Endodermal cell (in vitro differentiated cells): ENCODE measurements around the gene KIF1A. TPM values are rescaled to one million over a fixed set of nuclear protein-coding genes. Genes with fewer than 3 reads are reported as not detected.

ENCODE experiments used
- DNase-seq: peaks from one replicate; pipeline ENCODE4 v3.0.0-alpha.2; 2017
- H3K27ac ChIP-seq: 2 replicates; pipeline ENCODE4 v1.5.1; 2013; ENCODE audit warnings: mild to moderate bottlenecking, low read depth, low read length, moderate library complexity
- H3K27me3 ChIP-seq: 2 replicates; pipeline ENCODE4 v1.6.1; 2013; ENCODE audit warnings: mild to moderate bottlenecking, low read length, moderate library complexity; ENCODE audit not compliant: insufficient read depth, control insufficient read depth, poor library complexity, severe bottlenecking
- H3K36me3 ChIP-seq: 2 replicates; pipeline ENCODE4 v1.7.0; 2013; ENCODE audit warnings: mild to moderate bottlenecking, low read length, moderate library complexity; ENCODE audit not compliant: control insufficient read depth, insufficient read depth
- H3K4me1 ChIP-seq: one replicate; pipeline ENCODE4 v1.7.0; 2013; ENCODE audit warnings: low read length; ENCODE audit not compliant: control insufficient read depth, insufficient read depth
- H3K4me3 ChIP-seq: 2 replicates; pipeline ENCODE4 v1.5.1; 2013; ENCODE audit warnings: mild to moderate bottlenecking, low read length, moderate library complexity
- H3K9ac ChIP-seq: 2 replicates; pipeline ENCODE4 v1.6.1; 2013; ENCODE audit warnings: mild to moderate bottlenecking, low read length, moderate library complexity; ENCODE audit not compliant: poor library complexity, severe bottlenecking; ENCODE audit errors: extremely low read depth
- H3K9me3 ChIP-seq: 2 replicates; pipeline ENCODE4 v1.6.1; 2013; ENCODE audit warnings: mild to moderate bottlenecking, low read length, moderate library complexity; ENCODE audit not compliant: control insufficient read depth
- H3K27ac Mint-ChIP-seq: 2 replicates; pipeline ENCODE4 v1.8.0; 2020; ENCODE audit warnings: mixed read lengths
- H3K27me3 Mint-ChIP-seq: 2 replicates; pipeline ENCODE4 v1.8.0; 2021; ENCODE audit warnings: mild to moderate bottlenecking, mixed read lengths; ENCODE audit not compliant: insufficient read depth
- H3K36me3 Mint-ChIP-seq: 2 replicates; pipeline ENCODE4 v1.8.0; 2020; ENCODE audit warnings: low read depth, mixed read lengths
- H3K4me1 Mint-ChIP-seq: 2 replicates; pipeline ENCODE4 v1.8.0; 2020; ENCODE audit warnings: mixed read lengths
- H3K4me3 Mint-ChIP-seq: 2 replicates; pipeline ENCODE4 v1.8.0; 2020; ENCODE audit warnings: mild to moderate bottlenecking, moderate library complexity, mixed read lengths
- H3K9me3 Mint-ChIP-seq: 2 replicates; pipeline ENCODE4 v1.8.0; 2020; ENCODE audit warnings: mild to moderate bottlenecking, mixed read lengths
- WGBS, 2 experiments: methylation state at CpG; one replicate each; pipeline versions ENCODE4 v1.1.5 to v1.1.7; 2013; ENCODE audit warnings: missing lambda C conversion rate in 2 of 2, mixed read lengths in 1 of 2; ENCODE audit not compliant: insufficient coverage in 1 of 2, insufficient read length in 1 of 2; 5-methylcytosine and 5-hydroxymethylcytosine counted together
- total RNA-seq, 2 donors: library from RNA; stranded (reverse); fragmentation: NEBNext Ultra II Directional in 1 of 2; extraction: Animal tissue kit (Norgen Biotek cat#: 25700) in 1 of 2; gene quantifications; 2 replicates in 1 of 2; 3 replicates in 1 of 2; pipeline ENCODE4 v1.2.1, GENCODE V29; 2021
- TF ChIP-seq, protein P1 (sequence below): fragments of 200-600 bp; sonication (generic); conservative IDR thresholded peaks from 2 replicates; pipeline ENCODE4 v1.5.0; 2021; ENCODE audit warnings: antibody characterized with exemption, mild to moderate bottlenecking

The KIF1A gene
- total RNA-seq, 2 donors from 2014 or later = 58.8 to 83.1 TPM

GRCh38 chr2:240777456-240778212 lies 42.4 kb downstream of the KIF1A start:
- Histone ChIP-seq H3K4me1 (no peaks in the 10 kb centered on the region), H3K27me3 (no peaks in the 10 kb centered on the region), H3K9ac (no peak overlapping the region), H3K36me3 (peaks cover 7% of the 10 kb centered on the region), H3K4me3 (no peak overlapping the region), H3K9me3 (no peaks in the 10 kb centered on the region), H3K27ac (peak overlapping the region; percentile 32)
- 91 to 92% methylated on average over 41 to 49 of the region's 49 CpGs for WGBS, 2 experiments
- TF ChIP-seq, protein P1, sequence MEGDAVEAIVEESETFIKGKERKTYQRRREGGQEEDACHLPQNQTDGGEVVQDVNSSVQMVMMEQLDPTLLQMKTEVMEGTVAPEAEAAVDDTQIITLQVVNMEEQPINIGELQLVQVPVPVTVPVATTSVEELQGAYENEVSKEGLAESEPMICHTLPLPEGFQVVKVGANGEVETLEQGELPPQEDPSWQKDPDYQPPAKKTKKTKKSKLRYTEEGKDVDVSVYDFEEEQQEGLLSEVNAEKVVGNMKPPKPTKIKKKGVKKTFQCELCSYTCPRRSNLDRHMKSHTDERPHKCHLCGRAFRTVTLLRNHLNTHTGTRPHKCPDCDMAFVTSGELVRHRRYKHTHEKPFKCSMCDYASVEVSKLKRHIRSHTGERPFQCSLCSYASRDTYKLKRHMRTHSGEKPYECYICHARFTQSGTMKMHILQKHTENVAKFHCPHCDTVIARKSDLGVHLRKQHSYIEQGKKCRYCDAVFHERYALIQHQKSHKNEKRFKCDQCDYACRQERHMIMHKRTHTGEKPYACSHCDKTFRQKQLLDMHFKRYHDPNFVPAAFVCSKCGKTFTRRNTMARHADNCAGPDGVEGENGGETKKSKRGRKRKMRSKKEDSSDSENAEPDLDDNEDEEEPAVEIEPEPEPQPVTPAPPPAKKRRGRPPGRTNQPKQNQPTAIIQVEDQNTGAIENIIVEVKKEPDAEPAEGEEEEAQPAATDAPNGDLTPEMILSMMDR = no peak
- H3K4me3 Mint-ChIP-seq = no peak overlapping the region
- H3K9me3 Mint-ChIP-seq = no peaks in the 10 kb centered on the region
- no peak for DNase-seq
- no peaks in the 10 kb centered on the region for H3K27me3 Mint-ChIP-seq
- H3K4me1 Mint-ChIP-seq = no peaks in the 10 kb centered on the region
- H3K27ac Mint-ChIP-seq = no peak overlapping the region
- peaks cover 1% of the 10 kb centered on the region for H3K36me3 Mint-ChIP-seq

DNA sequence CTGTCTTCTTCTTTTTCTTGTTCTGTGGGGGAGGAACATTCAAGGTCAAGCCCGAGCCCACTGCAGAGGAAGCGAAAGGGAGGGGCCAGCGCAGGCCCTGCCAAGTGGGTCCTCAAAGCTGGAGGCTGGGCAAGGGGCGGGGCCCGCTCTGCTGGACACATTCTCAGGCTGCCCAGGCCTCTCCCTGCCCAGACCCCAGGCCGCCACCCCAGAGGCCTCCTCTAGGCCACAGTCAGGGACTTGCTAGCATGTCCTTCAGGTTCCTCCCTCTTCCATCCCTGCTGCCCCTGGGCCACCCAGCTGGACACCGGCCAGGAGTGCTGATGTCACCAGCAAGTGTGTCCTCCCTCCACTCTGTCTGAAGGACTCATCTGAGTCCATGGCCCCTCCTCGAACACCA lies 44.1 kb downstream of the KIF1A start:
- H3K27ac ChIP-seq = no peak overlapping the region
- Mint-ChIP-seq H3K4me1 (no peaks in the 10 kb centered on the region), H3K27me3 (no peaks in the 10 kb centered on the region), H3K9me3 (no peaks in the 10 kb centered on the region), H3K27ac (no peak overlapping the region), H3K36me3 (peaks cover 1% of the 10 kb centered on the region), H3K4me3 (no peak overlapping the region)
- 92 to 93% methylated on average over 4 to 8 of the region's 8 CpGs for WGBS, 2 experiments
- no peak overlapping the region for H3K4me3 ChIP-seq
- no peaks in the 10 kb centered on the region for H3K4me1 ChIP-seq
- DNase-seq = no peak
- TF ChIP-seq, protein P1 = no peak
- H3K9me3 ChIP-seq = no peaks in the 10 kb centered on the region
- H3K27me3 ChIP-seq = no peaks in the 10 kb centered on the region
- H3K36me3 ChIP-seq = peaks cover 10% of the 10 kb centered on the region
- no peak overlapping the region for H3K9ac ChIP-seq

DNA sequence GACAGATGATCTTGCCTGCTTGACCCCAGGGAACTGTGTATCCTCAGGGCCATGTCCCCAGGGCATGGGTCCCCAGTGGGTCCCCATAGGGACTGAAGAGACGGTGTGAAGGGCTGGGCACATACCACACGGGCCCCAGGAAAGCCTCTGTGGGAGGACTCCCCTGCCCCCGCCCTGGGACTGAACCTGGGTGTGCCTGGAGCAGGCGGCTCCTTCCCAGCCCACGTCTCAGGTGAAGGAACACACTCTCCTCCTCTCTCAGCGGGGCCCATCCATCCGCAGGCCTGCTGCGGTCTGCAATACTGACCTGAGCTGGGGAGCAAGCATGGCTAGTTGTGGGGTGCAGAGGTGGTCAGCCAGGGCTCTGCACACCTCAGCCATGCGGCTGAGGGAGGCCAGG lies 45.2 kb downstream of the KIF1A start:
- WGBS, 2 experiments = 89 to 94% methylated on average over 4 to 9 of the region's 9 CpGs
- Histone ChIP-seq H3K36me3 (peaks cover 10% of the 10 kb centered on the region), H3K9ac (no peak overlapping the region), H3K27me3 (no peaks in the 10 kb centered on the region), H3K27ac (no peak overlapping the region), H3K4me1 (no peaks in the 10 kb centered on the region), H3K4me3 (no peak overlapping the region), H3K9me3 (no peaks in the 10 kb centered on the region)
- Mint-ChIP-seq H3K9me3 (no peaks in the 10 kb centered on the region), H3K4me3 (no peak overlapping the region), H3K27me3 (no peaks in the 10 kb centered on the region), H3K36me3 (peaks cover 1% of the 10 kb centered on the region), H3K4me1 (no peaks in the 10 kb centered on the region), H3K27ac (no peak overlapping the region)
- TF ChIP-seq, protein P1 = no peak
- DNase-seq = no peak
